NT2/D1 (cell line): ENCODE data around the gene ATP10A.

Source experiments
- DNase-seq: peaks from one replicate; pipeline ENCODE4 v3.0.0-alpha.2; 2011; ENCODE audit warnings: low read depth, low spot score
- H3K27me3 ChIP-seq: 2 replicates; pipeline ENCODE4 v1.6.0; 2011; ENCODE audit warnings: mild to moderate bottlenecking; ENCODE audit not compliant: insufficient read length, insufficient read depth
- H3K36me3 ChIP-seq: 2 replicates; pipeline ENCODE4 v1.6.1; 2011; ENCODE audit warnings: mild to moderate bottlenecking, low read length, mixed read lengths; ENCODE audit not compliant: insufficient read depth, insufficient read length
- H3K4me1 ChIP-seq: 2 replicates; pipeline ENCODE4 v1.5.1; 2011; ENCODE audit not compliant: insufficient read depth, insufficient read length
- H3K4me3 ChIP-seq: 2 replicates; pipeline ENCODE4 v1.5.1; 2011; ENCODE audit warnings: low read depth; ENCODE audit not compliant: insufficient read length
- H3K9ac ChIP-seq: 2 replicates; pipeline ENCODE4 v1.6.0; 2011; ENCODE audit warnings: low read depth; ENCODE audit not compliant: insufficient read length
- H3K9me3 ChIP-seq: 2 replicates; pipeline ENCODE4 v1.5.1; 2011; ENCODE audit warnings: mild to moderate bottlenecking, low read length; ENCODE audit not compliant: insufficient read depth
- SUZ12 ChIP-seq: IDR thresholded peaks from 2 replicates; pipeline ENCODE4 v1.6.1; 2011; ENCODE audit not compliant: insufficient read length, insufficient read depth; ENCODE audit errors: extremely low read depth
- YY1 ChIP-seq: IDR thresholded peaks from 2 replicates; pipeline ENCODE4 v1.6.1; 2011; ENCODE audit not compliant: insufficient read length, insufficient read depth
- ZNF274 ChIP-seq: IDR thresholded peaks from 2 replicates; pipeline ENCODE4 v1.6.1; 2011; ENCODE audit warnings: mild to moderate bottlenecking, low read depth, low read length

Gene ATP10A

GRCh38 chr15:25800761-25801515 is 62.2 kb downstream of the ATP10A start:
- no peak for TF ChIP-seq ZNF274
- no peak for TF ChIP-seq SUZ12
- no peak for TF ChIP-seq YY1
- no peak overlapping the region for H3K9ac ChIP-seq
- no peaks in the 10 kb centered on the region for H3K9me3 ChIP-seq
- peaks cover 6% of the 10 kb centered on the region for H3K4me1 ChIP-seq
- no peak overlapping the region for H3K4me3 ChIP-seq
- H3K27me3 ChIP-seq, result no peaks in the 10 kb centered on the region
- no peak for DNase-seq
- H3K36me3 ChIP-seq, result no peaks in the 10 kb centered on the region

- Histone ChIP-seq H3K4me3 (no peak overlapping the region), H3K9ac (no peak overlapping the region), H3K4me1 (peaks cover 7% of the 10 kb centered on the region), H3K27me3 (no peaks in the 10 kb centered on the region), H3K9me3 (no peaks in the 10 kb centered on the region), H3K36me3 (no peaks in the 10 kb centered on the region)
- no peak for DNase-seq
- TF ChIP-seq SUZ12 (no peak), YY1 (no peak), ZNF274 (no peak)
Measured at GRCh38 chr15:25799906-25800700, 63.0 kb downstream of the ATP10A start.

- Histone ChIP-seq H3K27me3 (no peaks in the 10 kb centered on the region), H3K4me1 (peaks cover 8% of the 10 kb centered on the region), H3K9ac (no peak overlapping the region), H3K36me3 (no peaks in the 10 kb centered on the region), H3K9me3 (no peaks in the 10 kb centered on the region), H3K4me3 (no peak overlapping the region)
- DNase-seq, result no peak
- TF ChIP-seq ZNF274 (no peak), SUZ12 (no peak), YY1 (no peak)
Measured at GRCh38 chr15:25797936-25798901, 64.9 kb downstream of the ATP10A start.

GRCh38 chr15:25797511-25797935 is 65.6 kb downstream of the ATP10A start:
- H3K27me3 ChIP-seq, result no peaks in the 10 kb centered on the region

GRCh38 chr15:25797035-25797434 is 66.1 kb downstream of the ATP10A start:
- H3K4me3 ChIP-seq, result no peak overlapping the region
- TF ChIP-seq SUZ12, result no peak
- H3K9ac ChIP-seq, result no peak overlapping the region
- H3K36me3 ChIP-seq, result no peaks in the 10 kb centered on the region
- peaks cover 11% of the 10 kb centered on the region for H3K4me1 ChIP-seq
- H3K9me3 ChIP-seq, result no peaks in the 10 kb centered on the region
- no peak for DNase-seq
- H3K27me3 ChIP-seq, result no peaks in the 10 kb centered on the region

More at GRCh38 chr15:25797511-25797935, 65.6 kb downstream of the ATP10A start:
- DNase-seq, result no peak
- Histone ChIP-seq H3K9ac (no peak overlapping the region), H3K4me1 (peaks cover 8% of the 10 kb centered on the region), H3K9me3 (no peaks in the 10 kb centered on the region), H3K36me3 (no peaks in the 10 kb centered on the region), H3K4me3 (no peak overlapping the region)
- TF ChIP-seq ZNF274, result no peak
- TF ChIP-seq SUZ12, result no peak
- no peak for TF ChIP-seq YY1

- H3K4me3 ChIP-seq, result no peak overlapping the region
- no peak for DNase-seq
- no peaks in the 10 kb centered on the region for H3K27me3 ChIP-seq
- peaks cover 11% of the 10 kb centered on the region for H3K4me1 ChIP-seq
- no peaks in the 10 kb centered on the region for H3K9me3 ChIP-seq
- no peaks in the 10 kb centered on the region for H3K36me3 ChIP-seq
- no peak overlapping the region for H3K9ac ChIP-seq
- no peak for TF ChIP-seq ZNF274
- no peak for TF ChIP-seq YY1
- TF ChIP-seq SUZ12, result no peak
Measured at GRCh38 chr15:25796395-25796794, 66.7 kb downstream of the ATP10A start.

- DNase-seq, result no peak
- no peaks in the 10 kb centered on the region for H3K27me3 ChIP-seq
- peaks cover 11% of the 10 kb centered on the region for H3K4me1 ChIP-seq
- H3K9ac ChIP-seq, result no peak overlapping the region
- no peaks in the 10 kb centered on the region for H3K36me3 ChIP-seq
- no peaks in the 10 kb centered on the region for H3K9me3 ChIP-seq
- no peak overlapping the region for H3K4me3 ChIP-seq
- no peak for TF ChIP-seq ZNF274
Measured at GRCh38 chr15:25795712-25796111, 67.4 kb downstream of the ATP10A start.
